ENCODE data around the gene MIPOL1. TPM values are rescaled to one million over a fixed set of nuclear protein-coding genes. Genes with fewer than 3 reads are reported as not detected.

Gene MIPOL1
- total and polyA plus RNA-seq, 2 of the 13 experiments (the other 11 are each of a cell fraction or from before 2014, with no cell fraction given), result 8.6 to 34.2 TPM

GRCh38 chr14:37329189-37330001, 131.7 kb downstream of the MIPOL1 start (continued):
- TF ChIP-seq TERF1 (CRISPR knock-in tag; IDR thresholded peaks at IDR 0.05) (no peak), TEAD3 (CRISPR knock-in tag; optimal IDR thresholded peaks at IDR 0.05; ENCODE audit: borderline replicate concordance) (no peak), IRX3 (CRISPR knock-in tag; IDR thresholded peaks at IDR 0.05; ENCODE audit: borderline replicate concordance, low read depth) (no peak), THYN1 (CRISPR knock-in tag; IDR thresholded peaks at IDR 0.05; ENCODE audit: borderline replicate concordance, low read depth) (no peak), PRPF4 (IDR thresholded peaks at IDR 0.05; ENCODE audit: low read depth, low read length, poor library complexity, severe bottlenecking) (no peak), ZNF253 (CRISPR knock-in tag; IDR thresholded peaks at IDR 0.05; ENCODE audit: borderline replicate concordance) (no peak), STAG1 (CRISPR knock-in tag; IDR thresholded peaks at IDR 0.05) (peak; percentile 1; the same call in 1 of the 2 replicates), ASH2L (IDR thresholded peaks at IDR 0.05; ENCODE audit: insufficient read length, low read depth, low read length) (peak; percentile 60), ZNF280B (CRISPR knock-in tag; IDR thresholded peaks at IDR 0.05; ENCODE audit: borderline replicate concordance) (no peak), HNF1B (CRISPR knock-in tag; IDR thresholded peaks at IDR 0.05) (no peak), CERS6 (CRISPR knock-in tag; IDR thresholded peaks at IDR 0.05) (no peak), NCOR1 (IDR thresholded peaks at IDR 0.05; ENCODE audit: borderline replicate concordance, low read length) (peak; percentile 82; the same call in 1 of the 2 replicates), IKZF1 (IDR thresholded peaks at IDR 0.05) (no peak), ZGPAT (CRISPR knock-in tag; IDR thresholded peaks at IDR 0.05) (peak; percentile 81), FOXC1 (CRISPR knock-in tag; IDR thresholded peaks at IDR 0.05; ENCODE audit: borderline replicate concordance) (no peak), RNF219 (CRISPR knock-in tag; IDR thresholded peaks at IDR 0.05) (peak; percentile 57; the same call in 1 of the 2 replicates), SIX1 (CRISPR knock-in tag; IDR thresholded peaks at IDR 0.05; ENCODE audit: borderline replicate concordance) (peak; percentile 57; the same call in 1 of the 2 replicates)
